Skeletal muscle satellite cell (primary cell): ENCODE results near the gene MSN.

Source experiments
- H3K27me3 ChIP-seq: 2 replicates; pipeline ENCODE4 v1.7.0; 2013; ENCODE audit warnings: low read length; ENCODE audit not compliant: control insufficient read depth, insufficient read depth
- H3K36me3 ChIP-seq: 2 replicates; pipeline ENCODE4 v1.7.0; 2013; ENCODE audit warnings: mild to moderate bottlenecking, control low read depth, low read length; ENCODE audit not compliant: insufficient read depth
- H3K4me1 ChIP-seq: 2 replicates; pipeline ENCODE4 v1.7.0; 2013; ENCODE audit warnings: low read length; ENCODE audit not compliant: control insufficient read depth, insufficient read depth
- H3K4me2 ChIP-seq: 2 replicates; pipeline ENCODE4 v1.7.0; 2013; ENCODE audit warnings: mild to moderate bottlenecking, low read length
- H3K4me3 ChIP-seq: 2 replicates; pipeline ENCODE4 v1.7.0; 2013; ENCODE audit warnings: low read length
- H3K9ac ChIP-seq: 2 replicates; pipeline ENCODE4 v1.7.0; 2013; ENCODE audit warnings: mild to moderate bottlenecking, low read depth, low read length, moderate library complexity
- H3K9me3 ChIP-seq: replicated peaks from 2 replicates; pipeline ENCODE4 v1.7.0; 2013; ENCODE audit warnings: mild to moderate bottlenecking, control low read depth, low read length

Gene MSN

DNA sequence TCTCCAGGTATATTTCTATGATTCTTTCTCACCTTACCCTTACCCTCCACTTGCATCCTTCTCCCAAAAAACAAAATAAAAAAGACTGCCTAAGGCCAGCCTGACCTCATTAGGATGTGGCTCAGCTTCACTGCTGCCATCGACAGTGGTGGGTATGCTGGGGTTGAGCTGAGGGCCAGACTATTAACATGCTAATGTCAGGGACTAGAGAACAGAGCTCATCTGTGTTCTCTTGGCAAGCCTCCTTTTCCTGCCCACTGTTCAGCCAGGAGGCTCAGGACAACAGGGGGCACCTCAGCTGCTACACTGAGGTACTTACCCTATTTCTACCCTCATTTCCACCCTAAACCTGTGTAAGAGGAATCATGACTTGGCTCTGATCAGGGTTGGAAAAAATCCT lies 59.3 kb downstream of the MSN start:
- Histone ChIP-seq H3K4me2 (no peak overlapping the region), H3K36me3 (peaks cover 50% of the 10 kb centered on the region), H3K9me3 (no peaks in the 10 kb centered on the region), H3K9ac (no peak overlapping the region), H3K4me3 (no peak overlapping the region), H3K4me1 (peaks cover 3% of the 10 kb centered on the region), H3K27me3 (no peaks in the 10 kb centered on the region)

DNA sequence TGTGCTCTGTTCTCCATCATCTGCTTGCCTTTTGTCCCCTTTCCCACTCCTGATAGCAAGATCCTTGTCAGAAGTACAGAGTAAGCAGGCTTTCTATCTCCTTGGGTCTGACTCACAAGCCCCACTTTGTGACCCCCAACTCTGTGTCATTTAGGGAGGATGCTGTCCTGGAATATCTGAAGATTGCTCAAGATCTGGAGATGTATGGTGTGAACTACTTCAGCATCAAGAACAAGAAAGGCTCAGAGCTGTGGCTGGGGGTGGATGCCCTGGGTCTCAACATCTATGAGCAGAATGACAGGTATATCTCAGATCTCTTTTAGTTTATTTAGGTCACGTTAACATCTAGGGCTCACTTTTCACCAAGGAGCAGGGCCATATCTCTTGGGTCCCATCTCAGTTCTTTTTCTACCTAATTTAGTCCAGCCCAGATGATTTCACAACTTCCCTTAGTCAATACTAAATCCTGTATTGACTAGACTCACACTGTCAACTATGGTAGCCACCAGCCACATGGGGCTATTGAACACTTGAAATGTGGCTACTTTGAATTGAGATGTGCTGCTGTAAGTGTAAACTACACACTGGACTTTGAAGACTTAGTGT lies 64.3 kb downstream of the MSN start:
- Histone ChIP-seq H3K4me1 (no peaks in the 10 kb centered on the region), H3K4me2 (no peak overlapping the region), H3K9me3 (no peaks in the 10 kb centered on the region), H3K27me3 (no peaks in the 10 kb centered on the region), H3K4me3 (no peak overlapping the region), H3K36me3 (peaks cover 76% of the 10 kb centered on the region), H3K9ac (no peak overlapping the region)

DNA sequence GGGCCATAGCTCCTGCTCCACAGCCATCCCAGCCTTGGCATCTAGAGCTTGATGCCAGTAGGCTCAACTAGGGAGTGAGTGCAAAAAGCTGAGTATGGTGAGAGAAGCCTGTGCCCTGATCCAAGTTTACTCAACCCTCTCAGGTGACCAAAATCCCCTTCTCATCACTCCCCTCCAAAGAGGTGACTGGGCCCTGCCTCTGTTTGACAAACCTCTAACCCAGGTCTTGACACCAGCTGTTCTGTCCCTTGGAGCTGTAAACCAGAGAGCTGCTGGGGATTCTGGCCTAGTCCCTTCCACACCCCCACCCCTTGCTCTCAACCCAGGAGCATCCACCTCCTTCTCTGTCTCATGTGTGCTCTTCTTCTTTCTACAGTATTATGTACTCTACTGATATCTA lies 73.5 kb downstream of the MSN start:
- H3K9me3 ChIP-seq, result no peaks in the 10 kb centered on the region
- no peaks in the 10 kb centered on the region for H3K4me1 ChIP-seq
- H3K4me2 ChIP-seq, result no peak overlapping the region
- peaks cover 60% of the 10 kb centered on the region for H3K36me3 ChIP-seq
- H3K4me3 ChIP-seq, result no peak overlapping the region
- no peaks in the 10 kb centered on the region for H3K27me3 ChIP-seq
- no peak overlapping the region for H3K9ac ChIP-seq

DNA sequence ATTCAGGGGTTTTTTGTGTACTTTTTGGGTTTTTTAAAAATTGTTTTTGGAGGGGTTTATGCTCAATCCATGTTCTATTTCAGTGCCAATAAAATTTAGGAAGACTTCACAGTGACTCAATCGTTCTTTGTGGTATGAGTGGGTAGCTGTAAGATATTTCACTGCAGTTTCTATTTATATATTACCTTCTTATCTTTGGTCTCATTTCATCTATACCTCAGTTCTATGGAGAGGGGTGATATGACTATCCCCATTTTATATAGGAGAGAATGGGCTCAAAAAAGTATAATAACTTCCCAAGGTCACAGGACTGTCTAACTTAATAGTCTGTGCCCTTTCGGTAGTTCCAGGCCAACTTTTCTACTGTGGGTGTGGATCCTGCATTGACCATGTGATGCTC lies 74.4 kb downstream of the MSN start:
- Histone ChIP-seq H3K27me3 (no peaks in the 10 kb centered on the region), H3K9ac (no peak overlapping the region), H3K9me3 (no peaks in the 10 kb centered on the region), H3K4me2 (no peak overlapping the region), H3K4me1 (no peaks in the 10 kb centered on the region), H3K36me3 (peaks cover 53% of the 10 kb centered on the region), H3K4me3 (no peak overlapping the region)

DNA sequence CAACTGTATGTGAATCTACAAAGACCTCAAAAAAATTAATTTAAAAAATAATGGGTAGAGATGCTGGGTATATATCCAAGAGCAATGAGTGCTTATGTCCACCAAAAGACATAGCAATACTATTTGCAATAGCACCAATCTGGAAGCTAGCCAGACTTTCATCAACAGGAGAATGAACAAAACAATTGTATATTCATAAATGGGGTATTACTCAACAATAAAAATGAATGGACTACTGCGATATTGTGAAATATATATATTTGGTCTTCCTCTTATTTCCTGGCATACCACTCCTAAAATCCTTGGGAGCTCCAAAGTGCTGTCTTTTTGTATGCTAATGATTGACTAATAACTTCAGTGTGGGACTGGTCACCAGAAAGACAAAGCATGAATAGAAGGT lies 77.5 kb downstream of the MSN start:
- Histone ChIP-seq H3K9ac (no peak overlapping the region), H3K27me3 (no peaks in the 10 kb centered on the region), H3K4me2 (no peak overlapping the region), H3K4me3 (no peak overlapping the region), H3K4me1 (no peaks in the 10 kb centered on the region), H3K36me3 (peaks cover 22% of the 10 kb centered on the region), H3K9me3 (no peaks in the 10 kb centered on the region)

DNA sequence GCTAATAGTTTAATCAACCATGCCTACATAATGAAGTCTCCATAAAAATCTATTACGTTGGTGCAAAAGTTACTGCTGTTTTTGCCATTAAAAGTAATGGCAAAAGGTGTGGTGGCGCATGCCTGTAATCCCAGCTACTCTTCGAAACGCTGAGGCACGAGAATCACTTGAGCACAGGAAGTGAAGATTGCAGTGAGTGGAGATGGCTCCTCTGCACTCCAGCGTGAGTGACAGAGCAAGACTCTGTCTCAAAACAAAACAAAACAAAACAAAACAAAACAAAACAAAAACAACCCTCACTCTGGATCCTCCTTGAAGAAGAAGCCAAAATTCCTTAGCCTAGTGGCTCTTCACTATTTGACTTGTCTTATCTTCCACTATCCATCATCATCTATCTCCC lies 78.0 kb downstream of the MSN start:
- H3K27me3 ChIP-seq, result no peaks in the 10 kb centered on the region
- no peak overlapping the region for H3K9ac ChIP-seq
- no peaks in the 10 kb centered on the region for H3K4me1 ChIP-seq
- H3K4me2 ChIP-seq, result no peak overlapping the region
- H3K36me3 ChIP-seq, result peaks cover 20% of the 10 kb centered on the region
- H3K4me3 ChIP-seq, result no peak overlapping the region
- no peaks in the 10 kb centered on the region for H3K9me3 ChIP-seq

DNA sequence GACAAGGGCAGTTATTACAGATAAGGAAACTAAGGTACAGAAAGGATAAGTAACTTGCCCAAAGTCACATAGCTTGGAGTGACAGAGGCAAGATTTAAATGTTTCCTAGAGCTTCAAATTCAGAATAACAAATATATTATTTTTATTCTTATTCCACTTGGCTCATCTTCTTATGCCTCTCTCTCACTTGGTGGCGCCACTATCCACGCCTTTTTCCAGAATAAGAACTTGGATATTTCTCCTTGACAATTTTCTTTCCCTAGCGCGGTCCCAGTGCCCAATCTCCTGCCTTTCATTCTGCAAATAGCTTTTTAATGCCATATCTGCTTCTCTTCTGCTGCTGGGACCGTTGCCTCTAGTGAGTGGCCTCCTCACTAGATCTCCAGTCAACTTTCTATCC lies 78.5 kb downstream of the MSN start:
- H3K27me3 ChIP-seq, result no peaks in the 10 kb centered on the region
- no peak overlapping the region for H3K9ac ChIP-seq
- H3K4me3 ChIP-seq, result no peak overlapping the region
- no peak overlapping the region for H3K4me2 ChIP-seq
- no peaks in the 10 kb centered on the region for H3K4me1 ChIP-seq
- peaks cover 14% of the 10 kb centered on the region for H3K36me3 ChIP-seq
- H3K9me3 ChIP-seq, result no peaks in the 10 kb centered on the region

DNA sequence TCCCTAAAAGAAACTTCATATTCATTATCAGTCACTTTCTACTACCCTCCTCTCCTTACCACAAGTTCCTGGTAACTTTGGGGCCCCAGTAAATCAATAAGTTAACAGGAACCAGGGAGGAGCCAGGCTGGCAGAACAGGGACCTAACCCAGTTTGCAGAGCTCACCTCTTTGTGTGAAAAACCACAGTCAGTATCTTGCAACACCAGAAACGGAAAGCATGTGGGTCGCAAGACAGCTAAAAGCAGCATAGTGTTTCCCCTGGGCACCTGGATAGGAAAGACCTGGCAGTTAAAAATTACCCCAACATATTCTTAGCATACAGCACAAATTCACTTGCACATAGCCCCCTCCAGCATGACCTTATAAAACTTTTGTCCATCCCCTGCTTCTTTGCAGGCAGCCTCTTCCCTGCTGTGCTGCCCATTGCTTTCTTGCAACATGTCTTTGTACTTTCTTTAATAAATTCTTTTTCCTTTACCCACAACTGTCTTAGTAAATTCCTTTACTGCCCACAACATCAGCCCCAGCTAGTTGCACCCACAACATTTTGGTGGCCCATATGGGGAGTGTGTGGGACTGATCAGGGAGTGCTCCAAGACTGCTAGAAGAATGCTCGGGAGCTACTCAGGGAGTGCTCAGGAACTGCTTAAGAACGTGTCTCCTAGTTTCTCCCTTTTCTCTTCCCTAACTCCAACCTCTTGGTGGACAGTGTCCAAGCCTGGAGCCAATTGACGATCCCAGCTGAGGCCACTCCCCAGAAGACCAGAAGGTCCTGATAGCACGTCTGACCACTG lies 83.4 kb downstream of the MSN start:
- H3K36me3 ChIP-seq, result no peaks in the 10 kb centered on the region
- H3K4me1 ChIP-seq, result no peaks in the 10 kb centered on the region
- no peak overlapping the region for H3K4me2 ChIP-seq
- H3K27me3 ChIP-seq, result peaks cover 3% of the 10 kb centered on the region
- no peak overlapping the region for H3K4me3 ChIP-seq
- H3K9ac ChIP-seq, result no peak overlapping the region
- H3K9me3 ChIP-seq, result no peaks in the 10 kb centered on the region

DNA sequence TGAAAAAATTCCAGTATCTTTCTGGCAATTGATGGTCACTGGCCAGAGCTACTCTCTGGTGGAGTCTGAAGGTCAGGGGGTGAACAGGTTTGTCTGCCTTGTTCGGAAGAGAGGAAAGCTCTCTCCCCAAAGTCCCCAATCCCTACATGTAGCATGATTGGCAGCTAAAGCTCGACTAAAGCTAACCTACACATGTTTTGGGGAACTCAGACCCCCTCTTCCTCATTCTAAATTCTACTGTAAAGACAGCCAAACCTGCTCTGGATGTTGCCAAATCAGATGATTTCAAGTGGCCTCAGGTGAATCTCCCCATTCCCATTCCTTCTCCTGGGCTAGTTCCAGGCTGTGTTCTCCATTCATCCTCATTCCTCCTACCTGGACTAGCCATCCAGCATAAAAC lies 84.1 kb downstream of the MSN start:
- H3K9me3 ChIP-seq, result no peaks in the 10 kb centered on the region
- H3K4me2 ChIP-seq, result no peak overlapping the region
- no peaks in the 10 kb centered on the region for H3K4me1 ChIP-seq
- no peak overlapping the region for H3K4me3 ChIP-seq
- peaks cover 3% of the 10 kb centered on the region for H3K27me3 ChIP-seq
- H3K9ac ChIP-seq, result no peak overlapping the region
- no peaks in the 10 kb centered on the region for H3K36me3 ChIP-seq

DNA sequence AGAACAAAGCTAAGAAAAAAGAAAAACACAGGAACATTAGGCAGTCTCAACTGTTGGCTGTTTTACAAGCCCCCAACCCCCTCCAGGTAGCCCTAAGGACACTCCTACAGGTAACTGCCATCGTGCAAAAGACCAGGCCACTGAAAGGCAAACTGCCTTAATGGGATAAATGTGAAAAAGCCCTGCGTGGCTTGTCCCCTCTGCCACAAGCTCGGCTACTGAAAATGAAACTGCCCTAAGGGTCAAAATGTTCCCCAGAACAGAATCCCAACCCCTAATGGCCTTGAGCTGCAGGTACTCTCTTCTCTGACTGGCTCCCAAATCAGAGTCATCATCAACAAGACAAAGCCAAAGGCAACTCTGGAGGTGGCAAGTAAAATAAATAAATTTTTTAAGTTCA lies 84.8 kb downstream of the MSN start:
- Histone ChIP-seq H3K36me3 (no peaks in the 10 kb centered on the region), H3K9ac (no peak overlapping the region), H3K9me3 (no peaks in the 10 kb centered on the region), H3K4me1 (no peaks in the 10 kb centered on the region), H3K4me2 (no peak overlapping the region), H3K4me3 (no peak overlapping the region), H3K27me3 (peaks cover 3% of the 10 kb centered on the region)

DNA sequence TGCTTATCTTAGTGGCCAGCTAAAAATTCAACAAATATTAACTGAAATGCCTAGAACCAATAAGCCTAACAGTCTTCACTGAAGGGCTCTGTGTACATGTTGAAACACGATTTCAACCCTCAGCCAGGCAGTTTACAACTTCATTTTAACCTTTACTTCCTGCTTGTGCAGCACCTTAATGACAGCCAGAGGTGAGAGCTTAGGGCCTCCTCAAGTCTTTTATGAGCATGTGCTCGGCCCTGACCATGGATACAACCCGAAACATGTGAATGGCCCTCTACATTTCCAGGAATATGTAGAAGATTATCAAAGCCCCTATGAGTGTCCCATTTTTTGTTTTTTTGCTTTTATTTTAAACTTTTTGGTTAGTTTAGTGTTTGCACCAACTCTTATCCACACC lies 88.3 kb downstream of the MSN start:
- no peak overlapping the region for H3K4me2 ChIP-seq
- H3K9me3 ChIP-seq, result no peaks in the 10 kb centered on the region
- H3K4me1 ChIP-seq, result no peaks in the 10 kb centered on the region
- H3K9ac ChIP-seq, result no peak overlapping the region
- no peak overlapping the region for H3K4me3 ChIP-seq
- peaks cover 3% of the 10 kb centered on the region for H3K27me3 ChIP-seq
- H3K36me3 ChIP-seq, result no peaks in the 10 kb centered on the region

DNA sequence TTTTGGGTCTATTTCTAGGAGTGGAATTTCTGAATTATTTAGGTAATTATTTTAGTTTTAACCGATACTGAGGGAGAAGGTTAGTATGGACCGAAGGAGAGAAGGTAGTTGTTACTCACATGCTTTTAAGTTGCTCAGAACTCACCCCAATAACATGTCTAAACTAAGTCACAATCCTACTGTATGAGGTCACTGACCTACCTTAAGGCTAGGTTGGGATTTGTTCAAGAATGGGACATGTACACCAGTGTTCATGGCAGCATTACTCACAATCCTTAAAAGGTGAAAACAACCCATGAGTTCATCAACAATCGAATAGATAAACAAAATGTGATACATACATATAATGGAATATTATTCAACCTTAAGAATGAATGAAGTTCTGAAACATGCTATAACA lies 90.5 kb downstream of the MSN start:
- no peaks in the 10 kb centered on the region for H3K9me3 ChIP-seq
- H3K4me1 ChIP-seq, result no peaks in the 10 kb centered on the region
- peaks cover 3% of the 10 kb centered on the region for H3K27me3 ChIP-seq
- H3K9ac ChIP-seq, result no peak overlapping the region
- H3K4me2 ChIP-seq, result no peak overlapping the region
- no peaks in the 10 kb centered on the region for H3K36me3 ChIP-seq
- no peak overlapping the region for H3K4me3 ChIP-seq
